HEK293T (cell line): ENCODE data around the gene RNF14.

Experiments
- ARNT ChIP-seq: fragments of 450-650 bp; IDR thresholded peaks from 2 replicates; pipeline ENCODE4 v1.6.1; 2017; ENCODE audit warnings: mild to moderate bottlenecking
- ELF4 ChIP-seq: fragments of 450-650 bp; IDR thresholded peaks from 2 replicates; pipeline ENCODE4 v1.6.1; 2017; ENCODE audit warnings: antibody characterized with exemption
- FOXA1 ChIP-seq: fragments of 450-650 bp; IDR thresholded peaks from 2 replicates; pipeline ENCODE4 v1.6.1; 2016; ENCODE audit warnings: mild to moderate bottlenecking
- FOXM1 ChIP-seq: fragments of 450-650 bp; IDR thresholded peaks from 2 replicates; pipeline ENCODE4 v1.6.1; 2017; ENCODE audit warnings: mild to moderate bottlenecking, borderline replicate concordance
- HDGF ChIP-seq: fragments of 450-650 bp; IDR thresholded peaks from 2 replicates; pipeline ENCODE4 v1.6.1; 2017; ENCODE audit warnings: antibody characterized with exemption, borderline replicate concordance
- L3MBTL2 ChIP-seq: fragments of 450-650 bp; conservative IDR thresholded peaks from 2 replicates; pipeline ENCODE4 v1.6.1; 2016; ENCODE audit warnings: mild to moderate bottlenecking
- LEF1 ChIP-seq: fragments of 450-650 bp; IDR thresholded peaks from 2 replicates; pipeline ENCODE4 v1.6.1; 2017; ENCODE audit warnings: mild to moderate bottlenecking, borderline replicate concordance
- NFRKB ChIP-seq: fragments of 450-650 bp; IDR thresholded peaks from 2 replicates; pipeline ENCODE4 v1.6.1; 2016; ENCODE audit warnings: mild to moderate bottlenecking, moderate library complexity
- PKNOX1 ChIP-seq: fragments of 450-650 bp; IDR thresholded peaks from 2 replicates; pipeline ENCODE4 v1.6.1; 2016
- SP1 ChIP-seq: fragments of 450-650 bp; IDR thresholded peaks from 2 replicates; pipeline ENCODE4 v1.6.1; 2017
- SUZ12 ChIP-seq: fragments of 450-650 bp; IDR thresholded peaks from 2 replicates; pipeline ENCODE4 v1.6.1; 2016; ENCODE audit warnings: mild to moderate bottlenecking
- TARDBP ChIP-seq: fragments of 450-650 bp; IDR thresholded peaks from 2 replicates; pipeline ENCODE4 v1.6.1; 2016
- ZNF384 ChIP-seq: fragments of 450-650 bp; IDR thresholded peaks from 2 replicates; pipeline ENCODE4 v1.6.1; 2016

GRCh38 chr5:141949511-141949910 is 19.4 kb upstream of the RNF14 start:
- TF ChIP-seq L3MBTL2: no peak
- TF ChIP-seq SUZ12: no peak
- TF ChIP-seq HDGF: no peak
- no peak for TF ChIP-seq LEF1
- no peak for TF ChIP-seq FOXM1
- no peak for TF ChIP-seq TARDBP
- no peak for TF ChIP-seq SP1
- TF ChIP-seq ZNF384: no peak
- TF ChIP-seq PKNOX1: no peak
- TF ChIP-seq NFRKB: no peak
- no peak for TF ChIP-seq ARNT
- no peak for TF ChIP-seq ELF4
- TF ChIP-seq FOXA1: no peak
